ENCODE results near the gene HNRNPLL. TPM values are rescaled to one million over a fixed set of nuclear protein-coding genes. Genes with fewer than 3 reads are reported as not detected.

The HNRNPLL gene
- total RNA-seq, 1 experiment from 2014 or later: 46.6 TPM

GRCh38 chr2:38631976-38632375 lies 29.2 kb upstream of the HNRNPLL start:
- peak in 1 of 2 experiments; percentile 4 for DNase-seq (ENCODE audit: low read depth in 1 of 2, low spot score in 2 of 2)
- no peaks in the 10 kb centered on the region for H3K27me3 ChIP-seq (replicated peaks)
- no peak overlapping the region for H3K27ac ChIP-seq
- no peak overlapping the region for H3K4me3 ChIP-seq
- no peaks in the 10 kb centered on the region for H3K9me3 ChIP-seq (replicated peaks)
- H3K36me3 ChIP-seq: no peaks in the 10 kb centered on the region
- H3K4me1 ChIP-seq (replicated peaks): no peaks in the 10 kb centered on the region

GRCh38 chr2:38629684-38630083 lies 27.0 kb upstream of the HNRNPLL start:
- no peak overlapping the region for H3K4me3 ChIP-seq
- no peaks in the 10 kb centered on the region for H3K27me3 ChIP-seq (replicated peaks)
- H3K36me3 ChIP-seq: no peaks in the 10 kb centered on the region
- DNase-seq (ENCODE audit: low read depth in 1 of 2, low spot score in 2 of 2): peak in 1 of 2 experiments; percentile 3
- no peaks in the 10 kb centered on the region for H3K9me3 ChIP-seq (replicated peaks)
- no peaks in the 10 kb centered on the region for H3K4me1 ChIP-seq (replicated peaks)
- no peak overlapping the region for H3K27ac ChIP-seq

GRCh38 chr2:38627391-38627790 lies 24.7 kb upstream of the HNRNPLL start:
- no peak for DNase-seq (ENCODE audit: low read depth in 1 of 2, low spot score in 2 of 2)

GRCh38 chr2:38626326-38627035 lies 23.8 kb upstream of the HNRNPLL start:
- no peak overlapping the region for H3K4me3 ChIP-seq
- H3K27ac ChIP-seq: no peak overlapping the region
- no peaks in the 10 kb centered on the region for H3K27me3 ChIP-seq (replicated peaks)
- no peaks in the 10 kb centered on the region for H3K9me3 ChIP-seq (replicated peaks)
- H3K4me1 ChIP-seq (replicated peaks): no peaks in the 10 kb centered on the region
- DNase-seq (ENCODE audit: low read depth in 1 of 2, low spot score in 2 of 2): no peak
- H3K36me3 ChIP-seq: no peaks in the 10 kb centered on the region

More at GRCh38 chr2:38627391-38627790, 24.7 kb upstream of the HNRNPLL start:
- Histone ChIP-seq H3K27me3 (replicated peaks) (no peaks in the 10 kb centered on the region), H3K4me1 (replicated peaks) (no peaks in the 10 kb centered on the region), H3K27ac (no peak overlapping the region), H3K36me3 (no peaks in the 10 kb centered on the region), H3K4me3 (no peak overlapping the region), H3K9me3 (replicated peaks) (no peaks in the 10 kb centered on the region)

GRCh38 chr2:38622210-38622609 lies 19.5 kb upstream of the HNRNPLL start:
- H3K27me3 ChIP-seq (replicated peaks): no peaks in the 10 kb centered on the region
- H3K9me3 ChIP-seq (replicated peaks): peaks cover 4% of the 10 kb centered on the region; the same call in 1 of the 2 replicates
- DNase-seq (ENCODE audit: low read depth in 1 of 2, low spot score in 2 of 2): no peak
- no peak overlapping the region for H3K4me3 ChIP-seq
- no peaks in the 10 kb centered on the region for H3K36me3 ChIP-seq
- H3K27ac ChIP-seq: no peak overlapping the region
- peaks cover 12% of the 10 kb centered on the region for H3K4me1 ChIP-seq (replicated peaks)

GRCh38 chr2:38621018-38621417 lies 18.3 kb upstream of the HNRNPLL start:
- Histone ChIP-seq H3K4me1 (replicated peaks) (peaks cover 12% of the 10 kb centered on the region), H3K36me3 (no peaks in the 10 kb centered on the region), H3K27me3 (replicated peaks) (no peaks in the 10 kb centered on the region), H3K9me3 (replicated peaks) (peaks cover 4% of the 10 kb centered on the region; the same call in 1 of the 2 replicates), H3K27ac (no peak overlapping the region), H3K4me3 (no peak overlapping the region)
- no peak for DNase-seq (ENCODE audit: low read depth in 1 of 2, low spot score in 2 of 2)

- no peaks in the 10 kb centered on the region for H3K36me3 ChIP-seq
- H3K27me3 ChIP-seq (replicated peaks): no peaks in the 10 kb centered on the region
- peaks cover 4% of the 10 kb centered on the region; the same call in 1 of the 2 replicates for H3K9me3 ChIP-seq (replicated peaks)
- no peak overlapping the region for H3K4me3 ChIP-seq
- DNase-seq (ENCODE audit: low read depth in 1 of 2, low spot score in 2 of 2): peak in 1 of 2 experiments; percentile 28
- peak overlapping the region; percentile 23; the same call in 1 of the 2 replicates for H3K27ac ChIP-seq
- peaks cover 12% of the 10 kb centered on the region for H3K4me1 ChIP-seq (replicated peaks)
Measured at GRCh38 chr2:38620282-38620977, 17.7 kb upstream of the HNRNPLL start.

GRCh38 chr2:38619458-38620164 lies 16.9 kb upstream of the HNRNPLL start:
- Histone ChIP-seq H3K4me3 (no peak overlapping the region), H3K9me3 (replicated peaks) (peaks cover 4% of the 10 kb centered on the region; the same call in 1 of the 2 replicates), H3K27me3 (replicated peaks) (no peaks in the 10 kb centered on the region), H3K27ac (no peak overlapping the region), H3K4me1 (replicated peaks) (peaks cover 12% of the 10 kb centered on the region), H3K36me3 (no peaks in the 10 kb centered on the region)
- no peak for DNase-seq (ENCODE audit: low read depth in 1 of 2, low spot score in 2 of 2)

GRCh38 chr2:38617301-38617700 lies 14.6 kb upstream of the HNRNPLL start:
- Histone ChIP-seq H3K4me3 (no peak overlapping the region), H3K9me3 (replicated peaks) (peaks cover 4% of the 10 kb centered on the region; the same call in 1 of the 2 replicates), H3K4me1 (replicated peaks) (peaks cover 12% of the 10 kb centered on the region), H3K36me3 (no peaks in the 10 kb centered on the region), H3K27me3 (replicated peaks) (no peaks in the 10 kb centered on the region), H3K27ac (no peak overlapping the region)
- DNase-seq (ENCODE audit: low read depth in 1 of 2, low spot score in 2 of 2): no peak

- DNase-seq (ENCODE audit: low read depth in 1 of 2, low spot score in 2 of 2): no peak
- Histone ChIP-seq H3K9me3 (replicated peaks) (no peaks in the 10 kb centered on the region), H3K4me3 (no peak overlapping the region), H3K36me3 (no peaks in the 10 kb centered on the region), H3K27me3 (replicated peaks) (no peaks in the 10 kb centered on the region), H3K4me1 (replicated peaks) (peaks cover 8% of the 10 kb centered on the region), H3K27ac (no peak overlapping the region)
Measured at GRCh38 chr2:38615237-38615636, 12.5 kb upstream of the HNRNPLL start.

- Histone ChIP-seq H3K9me3 (replicated peaks) (no peaks in the 10 kb centered on the region), H3K4me1 (replicated peaks) (no peaks in the 10 kb centered on the region), H3K27me3 (replicated peaks) (no peaks in the 10 kb centered on the region), H3K4me3 (no peak overlapping the region), H3K36me3 (no peaks in the 10 kb centered on the region), H3K27ac (no peak overlapping the region)
- DNase-seq (ENCODE audit: low read depth in 1 of 2, low spot score in 2 of 2): no peak
Measured at GRCh38 chr2:38613849-38614213, 11.1 kb upstream of the HNRNPLL start.

- Histone ChIP-seq H3K27ac (no peak overlapping the region), H3K27me3 (replicated peaks) (no peaks in the 10 kb centered on the region), H3K9me3 (replicated peaks) (no peaks in the 10 kb centered on the region), H3K4me3 (no peak overlapping the region), H3K4me1 (replicated peaks) (no peaks in the 10 kb centered on the region), H3K36me3 (no peaks in the 10 kb centered on the region)
- no peak for DNase-seq (ENCODE audit: low read depth in 1 of 2, low spot score in 2 of 2)
Measured at GRCh38 chr2:38613126-38613848, 10.6 kb upstream of the HNRNPLL start.
